GM12874 (cell line): ENCODE data around the gene CREBL2.

Experiments used
- CTCF ChIP-seq: IDR thresholded peaks from 2 replicates; pipeline ENCODE4 v1.5.1; 2011; ENCODE audit warnings: low read depth, mild to moderate bottlenecking, control low read depth, low read length, moderate library complexity; ENCODE audit not compliant: insufficient read depth

CREBL2 gene

GRCh38 chr12:12611512-12612306 lies at the start of gene CREBL2:
Gene CREBL2, plus strand, starts transcription at chr12:12611876. Its CDS starts 297 bp downstream, at chr12:12612173.
- no peak for TF ChIP-seq CTCF

GRCh38 chr12:12562016-12562483 lies 49.6 kb upstream of the CREBL2 start:
- no peak for TF ChIP-seq CTCF

- TF ChIP-seq CTCF, result peak; percentile 38
Observed at GRCh38 chr12:12562585-12563261, 49.0 kb upstream of the CREBL2 start, which contains the start of gene DUSP16. Gene DUSP16, minus strand, starts transcription at chr12:12562863. Its CDS starts 41,765 bp downstream, at chr12:12521098.

- TF ChIP-seq CTCF, result no peak
Observed at GRCh38 chr12:12563290-12563928, 48.3 kb upstream of the CREBL2 start.

GRCh38 chr12:12564911-12565310 lies 46.8 kb upstream of the CREBL2 start:
- TF ChIP-seq CTCF, result no peak

GRCh38 chr12:12572659-12573058 lies 39.0 kb upstream of the CREBL2 start:
- TF ChIP-seq CTCF, result no peak

GRCh38 chr12:12577786-12578185 lies 33.9 kb upstream of the CREBL2 start:
- TF ChIP-seq CTCF, result no peak
